Lung (tissue), 12 donors: ENCODE data around the gene F9. TPM values are rescaled to one million over a fixed set of nuclear protein-coding genes. Genes with fewer than 3 reads are reported as not detected.

ENCODE experiments used
- ATAC-seq: fragments of 200-7000 bp; cut with Tn5 transposase; one replicate; pipeline ENCODE4 v1.9.1; 2020; ENCODE audit warnings: moderate number of reproducible peaks; ENCODE audit not compliant: insufficient read depth, low FRiP score
- DNase-seq, 3 donors: peaks; one replicate each; pipeline ENCODE4 v3.0.0-alpha.2; 2013 to 2017
- H3K27ac ChIP-seq, 2 donors: one replicate each; pipeline ENCODE4 v1.5.1; 2013; ENCODE audit warnings: mild to moderate bottlenecking in 2 of 2, moderate library complexity in 2 of 2, control low read depth in 1 of 2, inconsistent platforms in 1 of 2, low read depth in 1 of 2, low read length in 1 of 2
- H3K27me3 ChIP-seq, 3 donors: one replicate each; pipeline ENCODE4 v1.5.1; 2013; ENCODE audit warnings: low read length in 2 of 3; ENCODE audit not compliant: control insufficient read depth in 3 of 3, insufficient read depth in 3 of 3
- H3K36me3 ChIP-seq, 4 donors: one replicate each; pipeline ENCODE4 v1.5.1; 2013; ENCODE audit warnings: low read length in 4 of 4, mild to moderate bottlenecking in 1 of 4, moderate library complexity in 1 of 4; ENCODE audit not compliant: control insufficient read depth in 4 of 4, insufficient read depth in 4 of 4
- H3K4me1 ChIP-seq, 5 donors: one replicate each; pipeline ENCODE4 v1.5.1; 2013; ENCODE audit warnings: low read length in 5 of 5, mild to moderate bottlenecking in 2 of 5, moderate library complexity in 1 of 5; ENCODE audit not compliant: control insufficient read depth in 5 of 5, insufficient read depth in 5 of 5
- H3K4me3 ChIP-seq: one replicate; pipeline ENCODE4 v1.5.1; 2013; ENCODE audit warnings: mild to moderate bottlenecking, control low read depth, moderate library complexity
- H3K9ac ChIP-seq, 2 donors: one replicate each; pipeline ENCODE4 v1.5.1; 2013; ENCODE audit warnings: low read length in 2 of 2, control low read depth in 1 of 2; ENCODE audit not compliant: insufficient read depth in 1 of 2
- H3K9me3 ChIP-seq, 4 donors: one replicate each; pipeline ENCODE4 v1.5.1; 2013; ENCODE audit warnings: low read length in 3 of 4, mild to moderate bottlenecking in 1 of 4, moderate library complexity in 1 of 4; ENCODE audit not compliant: control insufficient read depth in 4 of 4, insufficient read depth in 3 of 4
- WGBS, 2 donors: extraction: QIAGEN DNeasy Blood & Tissue Kit; methylation state at CpG; one replicate each; pipeline ENCODE4 v1.1.7; 2013; 5-methylcytosine and 5-hydroxymethylcytosine counted together
- polyA plus RNA-seq, 2 donors: library from polyadenylated mRNA; stranded (reverse); fragments of 200-250 nt; gene quantifications; one replicate each; pipeline ENCODE4 v1.2.1, GENCODE V29; 2013
- total RNA-seq, 2 donors: library from RNA; depleted of rRNA in 1 of 2; stranded (reverse); fragments of >200 nt in 1 of 2; gene quantifications; one replicate each; pipeline ENCODE4 v1.2.1, GENCODE V29; 2014 to 2021
- TF ChIP-seq, protein P1 (sequence below): IDR thresholded peaks from 2 replicates; pipeline ENCODE4 v1.5.1; 2012; ENCODE audit warnings: mild to moderate bottlenecking; ENCODE audit errors: control extremely low read depth, extremely low read depth
- donor health status: control.
- donor health status: control.
- donor health status: Bipolar disorder and iron deficiency.
- donor health status: healthy.
- donor health status: DM: yes; HTN: yes; CAD: no.

The F9 gene
- total and polyA plus RNA-seq, 4 donors: 0.12 TPM; not detected in 3

DNA sequence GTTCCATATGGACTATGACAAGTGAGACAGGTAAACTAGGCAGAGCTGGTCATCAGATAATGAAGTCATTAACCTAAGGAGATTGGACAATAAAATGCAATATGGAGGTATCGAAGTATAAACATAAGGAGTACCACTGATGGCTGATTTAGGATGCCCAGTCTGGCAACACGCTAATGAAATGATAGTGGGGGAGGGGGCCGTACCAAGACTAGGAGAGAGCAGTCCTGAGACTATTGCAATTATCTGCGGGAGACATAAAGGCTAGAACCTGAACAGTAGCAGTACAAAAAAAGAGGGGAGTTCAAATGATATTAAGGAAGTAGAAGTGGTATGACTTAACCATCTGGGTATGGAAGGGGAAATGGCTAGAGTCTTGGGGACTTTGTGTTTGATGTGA lies 2.3 kb downstream of the F9 start:
- no peaks in the 10 kb centered on the region for H3K4me1 ChIP-seq
- DNase-seq: no peak
- TF ChIP-seq, protein P1, sequence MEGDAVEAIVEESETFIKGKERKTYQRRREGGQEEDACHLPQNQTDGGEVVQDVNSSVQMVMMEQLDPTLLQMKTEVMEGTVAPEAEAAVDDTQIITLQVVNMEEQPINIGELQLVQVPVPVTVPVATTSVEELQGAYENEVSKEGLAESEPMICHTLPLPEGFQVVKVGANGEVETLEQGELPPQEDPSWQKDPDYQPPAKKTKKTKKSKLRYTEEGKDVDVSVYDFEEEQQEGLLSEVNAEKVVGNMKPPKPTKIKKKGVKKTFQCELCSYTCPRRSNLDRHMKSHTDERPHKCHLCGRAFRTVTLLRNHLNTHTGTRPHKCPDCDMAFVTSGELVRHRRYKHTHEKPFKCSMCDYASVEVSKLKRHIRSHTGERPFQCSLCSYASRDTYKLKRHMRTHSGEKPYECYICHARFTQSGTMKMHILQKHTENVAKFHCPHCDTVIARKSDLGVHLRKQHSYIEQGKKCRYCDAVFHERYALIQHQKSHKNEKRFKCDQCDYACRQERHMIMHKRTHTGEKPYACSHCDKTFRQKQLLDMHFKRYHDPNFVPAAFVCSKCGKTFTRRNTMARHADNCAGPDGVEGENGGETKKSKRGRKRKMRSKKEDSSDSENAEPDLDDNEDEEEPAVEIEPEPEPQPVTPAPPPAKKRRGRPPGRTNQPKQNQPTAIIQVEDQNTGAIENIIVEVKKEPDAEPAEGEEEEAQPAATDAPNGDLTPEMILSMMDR: no peak
- ATAC-seq: no peak
- no peak overlapping the region for H3K4me3 ChIP-seq
- H3K9me3 ChIP-seq: no peaks in the 10 kb centered on the region
- peaks cover 0 to 4% (median 0%) of the 10 kb centered on the region in 3 donors for H3K27me3 ChIP-seq
- WGBS, 2 donors: 76 to 97% methylated on average over 4 of the region's 4 CpGs
- no peak overlapping the region for H3K9ac ChIP-seq
- no peaks in the 10 kb centered on the region for H3K36me3 ChIP-seq
- H3K27ac ChIP-seq: no peak overlapping the region

DNA sequence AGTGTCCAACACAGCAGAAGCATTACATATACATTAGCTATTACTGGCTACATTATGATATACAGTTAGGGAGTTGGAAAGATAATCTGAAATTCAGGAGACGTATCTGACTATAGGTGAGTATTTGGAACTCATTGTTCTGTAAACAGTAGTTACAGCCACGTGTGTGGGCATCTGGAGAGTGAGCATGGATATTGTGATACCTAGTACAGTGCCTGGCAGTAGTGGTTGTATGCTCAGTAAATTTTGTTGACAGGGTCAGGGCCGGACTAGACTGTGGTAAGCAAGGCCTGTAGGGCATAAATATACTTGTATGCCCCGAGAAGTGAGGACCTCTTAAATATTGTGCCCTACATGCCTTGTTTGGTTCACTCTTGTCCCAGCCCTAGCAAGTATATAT lies 2.9 kb downstream of the F9 start:
- H3K27ac ChIP-seq: no peak overlapping the region
- WGBS, 2 donors: 64 to 93% methylated on average over 4 of the region's 4 CpGs
- H3K36me3 ChIP-seq: no peaks in the 10 kb centered on the region
- TF ChIP-seq, protein P1: no peak
- H3K9me3 ChIP-seq: no peaks in the 10 kb centered on the region
- no peak overlapping the region for H3K9ac ChIP-seq
- no peak for ATAC-seq
- DNase-seq: no peak
- H3K27me3 ChIP-seq: peaks cover 0 to 4% (median 0%) of the 10 kb centered on the region in 3 donors
- H3K4me1 ChIP-seq: no peaks in the 10 kb centered on the region
- no peak overlapping the region for H3K4me3 ChIP-seq

DNA sequence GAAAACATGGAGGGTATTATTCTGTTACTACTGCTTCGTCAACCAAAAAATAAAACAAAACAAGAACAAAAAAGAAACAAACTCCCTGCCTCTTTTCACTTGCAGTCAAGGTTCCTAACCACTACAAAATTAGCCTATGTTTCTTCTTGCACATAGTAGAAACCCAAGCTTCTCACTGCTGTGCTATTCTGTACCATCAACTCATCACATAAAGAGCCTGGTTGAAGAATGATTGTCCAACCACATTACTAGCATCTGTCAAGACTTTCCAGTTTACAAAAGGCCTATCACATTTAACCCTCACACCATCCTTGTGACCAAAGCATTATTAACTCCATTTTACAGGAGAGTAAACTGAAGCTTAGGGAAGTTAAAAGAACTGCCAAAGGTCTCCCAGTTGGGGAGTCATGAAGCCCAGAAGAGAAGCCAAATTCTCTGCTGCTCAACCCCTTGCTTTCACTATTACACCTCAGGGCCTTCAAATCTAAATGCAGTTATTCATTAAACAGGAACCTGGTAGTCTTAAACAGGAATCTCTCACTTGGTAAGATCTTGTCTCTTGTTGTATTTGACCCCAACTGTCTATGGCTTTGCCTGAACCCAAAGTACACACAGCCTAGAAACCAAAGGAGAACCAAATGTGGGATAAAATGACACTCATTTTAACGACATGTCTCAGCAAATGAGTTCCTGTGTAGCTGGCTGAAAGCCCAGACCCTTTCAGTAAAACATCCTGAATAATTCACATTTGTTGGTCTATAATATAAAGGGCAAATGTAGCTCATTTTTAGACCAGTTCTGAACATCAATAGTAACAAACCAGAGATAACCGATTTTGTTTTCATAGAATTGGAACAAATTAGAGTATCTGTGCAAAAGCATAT lies 8.6 kb downstream of the F9 start:
- H3K9me3 ChIP-seq: no peaks in the 10 kb centered on the region
- no peak for ATAC-seq

More for the DNA sequence above, 8.6 kb downstream of the F9 start:
- TF ChIP-seq, protein P1: no peak
- no peaks in the 10 kb centered on the region for H3K4me1 ChIP-seq
- WGBS, 2 donors: 45 to 49% methylated on average over 3 of the region's 3 CpGs
- no peak overlapping the region for H3K9ac ChIP-seq
- H3K36me3 ChIP-seq: no peaks in the 10 kb centered on the region
- H3K27me3 ChIP-seq: peaks cover 2 to 6% (median 4%) of the 10 kb centered on the region in 3 donors
- H3K4me3 ChIP-seq: no peak overlapping the region
- DNase-seq: peak in 1 of 3 donors; percentile 23
- H3K27ac ChIP-seq: no peak overlapping the region
